Mesenchymal stem cell (in vitro differentiated cells and primary cell): Measurements from ENCODE around the gene SEMA3C.
A peak's percentile ranks its signal among the peaks of the same experiment; 100 is the strongest.

Experiments
- DNase-seq: peaks from one replicate; pipeline ENCODE4 v3.0.0-alpha.2; 2013
- H2AFZ ChIP-seq: one replicate; pipeline ENCODE4 v1.6.1; 2013; ENCODE audit warnings: low read depth, mild to moderate bottlenecking, control low read depth, inconsistent platforms, low read length, moderate library complexity
- H2AK5ac ChIP-seq: 2 replicates; pipeline ENCODE4 v1.6.1; 2013; ENCODE audit warnings: low read length, moderate library complexity, mild to moderate bottlenecking, inconsistent platforms; ENCODE audit not compliant: severe bottlenecking
- H2BK120ac ChIP-seq: one replicate; pipeline ENCODE4 v1.6.1; 2013; ENCODE audit warnings: low read depth, mild to moderate bottlenecking, inconsistent platforms, low read length, moderate library complexity
- H2BK12ac ChIP-seq, 2 experiments: one replicate each; pipeline ENCODE4 v1.6.1; 2013; ENCODE audit warnings: inconsistent platforms in 2 of 2, low read length in 2 of 2, mild to moderate bottlenecking in 2 of 2, moderate library complexity in 2 of 2, control low read depth in 1 of 2
- H2BK15ac ChIP-seq: one replicate; pipeline ENCODE4 v1.6.1; 2013; ENCODE audit warnings: mild to moderate bottlenecking, low read depth, inconsistent platforms; ENCODE audit not compliant: poor library complexity, severe bottlenecking
- H2BK5ac ChIP-seq: 2 replicates; pipeline ENCODE4 v1.6.1; 2013; ENCODE audit warnings: low read depth, mild to moderate bottlenecking, low read length, control low read depth, inconsistent platforms; ENCODE audit not compliant: poor library complexity, severe bottlenecking
- H3K14ac ChIP-seq, 2 experiments: one replicate each; pipeline ENCODE4 v1.6.1; 2013; ENCODE audit warnings: inconsistent platforms in 2 of 2, low read length in 2 of 2, control low read depth in 1 of 2, mild to moderate bottlenecking in 1 of 2, moderate library complexity in 1 of 2
- H3K18ac ChIP-seq, 2 experiments: one replicate each; pipeline ENCODE4 v1.6.1; 2013; ENCODE audit warnings: inconsistent platforms in 2 of 2, low read length in 2 of 2, control low read depth in 1 of 2, low read depth in 1 of 2, mild to moderate bottlenecking in 1 of 2
- H3K23ac ChIP-seq, 2 experiments: one replicate each; pipeline ENCODE4 v1.6.1; 2013; ENCODE audit warnings: inconsistent platforms in 2 of 2, low read length in 2 of 2, mild to moderate bottlenecking in 2 of 2, moderate library complexity in 2 of 2, control low read depth in 1 of 2
- H3K27ac ChIP-seq: 2 replicates; pipeline ENCODE4 v1.5.1; 2013; ENCODE audit warnings: mild to moderate bottlenecking, moderate library complexity, low read length, control low read depth, inconsistent platforms; ENCODE audit not compliant: poor library complexity, severe bottlenecking
- H3K27me3 ChIP-seq, 2 experiments: 2 replicates each; pipeline versions ENCODE4 v1.6.1 to v1.7.0; 2013; ENCODE audit warnings: low read length in 2 of 2, mild to moderate bottlenecking in 2 of 2, moderate library complexity in 2 of 2, control low read depth in 1 of 2, inconsistent platforms in 1 of 2; ENCODE audit not compliant: control insufficient read depth in 1 of 2, insufficient read depth in 1 of 2
- H3K36me3 ChIP-seq, 2 experiments: 2 replicates each; pipeline versions ENCODE4 v1.6.1 to v1.7.0; 2013; ENCODE audit warnings: low read length in 2 of 2, control low read depth in 1 of 2, inconsistent platforms in 1 of 2, low read depth in 1 of 2, mild to moderate bottlenecking in 1 of 2; ENCODE audit not compliant: insufficient read depth in 2 of 2, control insufficient read depth in 1 of 2
- H3K4ac ChIP-seq, 2 experiments: one replicate each; pipeline ENCODE4 v1.6.1; 2013; ENCODE audit warnings: inconsistent platforms in 2 of 2, low read length in 2 of 2, mild to moderate bottlenecking in 2 of 2, moderate library complexity in 2 of 2, control low read depth in 1 of 2, low read depth in 1 of 2
- H3K4me1 ChIP-seq: 2 replicates; pipeline ENCODE4 v1.6.1; 2013; ENCODE audit warnings: low read depth, low read length, control low read depth; ENCODE audit not compliant: control insufficient read depth, insufficient read depth
- H3K4me2 ChIP-seq: 2 replicates; pipeline ENCODE4 v1.6.1; 2013; ENCODE audit warnings: low read length, mild to moderate bottlenecking, inconsistent platforms; ENCODE audit not compliant: poor library complexity, severe bottlenecking
- H3K4me3 ChIP-seq, 2 experiments: 2 replicates each; pipeline versions ENCODE4 v1.5.1 to v1.7.0; 2013; ENCODE audit warnings: low read length in 2 of 2, mild to moderate bottlenecking in 2 of 2, control low read depth in 1 of 2, low read depth in 1 of 2; ENCODE audit not compliant: insufficient read depth in 1 of 2
- H3K79me1 ChIP-seq: replicated peaks from 2 replicates; pipeline ENCODE4 v1.6.1; 2013; ENCODE audit warnings: mild to moderate bottlenecking, control low read depth, low read length, inconsistent platforms; ENCODE audit not compliant: poor library complexity, severe bottlenecking
- H3K9ac ChIP-seq: 2 replicates; pipeline ENCODE4 v1.7.0; 2013; ENCODE audit warnings: mild to moderate bottlenecking, low read length, moderate library complexity
- H3K9me3 ChIP-seq: 2 replicates; pipeline ENCODE4 v1.7.0; 2013; ENCODE audit warnings: mild to moderate bottlenecking, low read length; ENCODE audit not compliant: control insufficient read depth
- H4K8ac ChIP-seq: one replicate; pipeline ENCODE4 v1.6.1; 2013; ENCODE audit warnings: inconsistent platforms, mild to moderate bottlenecking, low read length, moderate library complexity
- H4K91ac ChIP-seq: one replicate; pipeline ENCODE4 v1.6.1; 2013; ENCODE audit warnings: mild to moderate bottlenecking, low read length, inconsistent platforms
- WGBS: methylation state at CpG from one replicate; pipeline ENCODE4 v1.1.7; 2013; ENCODE audit warnings: mixed read lengths; 5-methylcytosine and 5-hydroxymethylcytosine counted together

Gene SEMA3C

GRCh38 chr7:80896906-80897598, 21.8 kb downstream of the SEMA3C start:
- peaks cover 5% of the 10 kb centered on the region for H3K79me1 ChIP-seq
- DNase-seq = no peak
- H3K23ac ChIP-seq = no peak overlapping the region
- H3K27ac ChIP-seq = peak overlapping the region; percentile 79
- no peak overlapping the region for H2BK5ac ChIP-seq
- H3K14ac ChIP-seq = no peak overlapping the region
- H2BK120ac ChIP-seq = no peak overlapping the region
- no peaks in the 10 kb centered on the region for H3K9me3 ChIP-seq
- no peak overlapping the region for H3K18ac ChIP-seq
- no peak overlapping the region for H2AFZ ChIP-seq
- H3K4me3 ChIP-seq = no peak overlapping the region
- H3K27me3 ChIP-seq = no peaks in the 10 kb centered on the region
- peak overlapping the region; percentile 37 for H3K4me2 ChIP-seq
- H4K8ac ChIP-seq = peak overlapping the region; percentile 77
- H2AK5ac ChIP-seq = peak overlapping the region; percentile 96
- H3K4ac ChIP-seq = no peak overlapping the region
- peak overlapping the region in 1 of 2 experiments; percentile 54 for H2BK12ac ChIP-seq
- peak overlapping the region; percentile 39 for H4K91ac ChIP-seq
- no peak overlapping the region for H2BK15ac ChIP-seq
- H3K9ac ChIP-seq = no peak overlapping the region
- H3K36me3 ChIP-seq = peaks cover 9 to 83% of the 10 kb centered on the region in 2 experiments
- H3K4me1 ChIP-seq = peaks cover 6% of the 10 kb centered on the region
- WGBS = 98% methylated on average over 6 of the region's 7 CpGs

GRCh38 chr7:80895056-80895455, 23.8 kb downstream of the SEMA3C start:
- Histone ChIP-seq H3K4me2 (no peak overlapping the region), H3K18ac (no peak overlapping the region), H3K14ac (no peak overlapping the region), H2BK120ac (no peak overlapping the region), H3K23ac (no peak overlapping the region), H3K4me3 (no peak overlapping the region), H3K9ac (no peak overlapping the region), H4K8ac (no peak overlapping the region), H3K36me3 (peaks cover 6 to 76% of the 10 kb centered on the region in 2 experiments), H2AK5ac (no peak overlapping the region), H2BK15ac (no peak overlapping the region), H2BK5ac (no peak overlapping the region), H2AFZ (no peak overlapping the region), H3K27ac (peak overlapping the region; percentile 56), H3K4ac (no peak overlapping the region), H3K27me3 (no peaks in the 10 kb centered on the region), H3K9me3 (no peaks in the 10 kb centered on the region), H3K4me1 (peaks cover 5% of the 10 kb centered on the region), H4K91ac (no peak overlapping the region), H3K79me1 (peaks cover 4% of the 10 kb centered on the region), H2BK12ac (no peak overlapping the region)
- WGBS = 97% methylated on average over 3 of the region's 4 CpGs
- no peak for DNase-seq

- Histone ChIP-seq H2AFZ (no peak overlapping the region), H2AK5ac (peak overlapping the region; percentile 77), H3K27me3 (no peaks in the 10 kb centered on the region), H3K27ac (no peak overlapping the region), H2BK15ac (no peak overlapping the region), H3K9me3 (no peaks in the 10 kb centered on the region), H2BK120ac (no peak overlapping the region), H4K8ac (no peak overlapping the region), H3K4me2 (no peak overlapping the region), H2BK5ac (no peak overlapping the region), H3K4me3 (no peak overlapping the region), H3K36me3 (peaks cover 7 to 79% of the 10 kb centered on the region in 2 experiments), H3K4me1 (peaks cover 3% of the 10 kb centered on the region), H3K4ac (peak overlapping the region in 1 of 2 experiments; percentile 69), H3K9ac (peak overlapping the region; percentile 46), H3K23ac (no peak overlapping the region), H3K79me1 (peaks cover 5% of the 10 kb centered on the region), H2BK12ac (peak overlapping the region in 1 of 2 experiments; percentile 63), H3K14ac (no peak overlapping the region), H3K18ac (no peak overlapping the region), H4K91ac (no peak overlapping the region)
- WGBS = 96% methylated on average over 3 of the region's 3 CpGs
- no peak for DNase-seq
Measured at GRCh38 chr7:80891259-80891544, 27.6 kb downstream of the SEMA3C start.

GRCh38 chr7:80890426-80891258, 28.2 kb downstream of the SEMA3C start:
- no peak overlapping the region for H4K91ac ChIP-seq
- H3K9me3 ChIP-seq = no peaks in the 10 kb centered on the region
- peak overlapping the region; percentile 46 for H3K9ac ChIP-seq
- no peaks in the 10 kb centered on the region for H3K27me3 ChIP-seq
- peaks cover 7 to 80% of the 10 kb centered on the region in 2 experiments for H3K36me3 ChIP-seq
- peak overlapping the region in 1 of 2 experiments; percentile 63 for H2BK12ac ChIP-seq
- no peak overlapping the region for H2BK5ac ChIP-seq
- no peak overlapping the region for H2BK15ac ChIP-seq
- peak overlapping the region in 1 of 2 experiments; percentile 11 for H3K4me3 ChIP-seq
- H2AFZ ChIP-seq = no peak overlapping the region
- H3K18ac ChIP-seq = no peak overlapping the region
- peak overlapping the region; percentile 77 for H2AK5ac ChIP-seq
- no peak overlapping the region for H3K23ac ChIP-seq
- H4K8ac ChIP-seq = no peak overlapping the region
- H3K27ac ChIP-seq = no peak overlapping the region
- 78% methylated on average over 1 of the region's 4 CpGs for WGBS
- H3K79me1 ChIP-seq = peaks cover 5% of the 10 kb centered on the region
- H2BK120ac ChIP-seq = no peak overlapping the region
- H3K14ac ChIP-seq = no peak overlapping the region
- no peak overlapping the region for H3K4me2 ChIP-seq
- peak; percentile 11 for DNase-seq
- peak overlapping the region in 1 of 2 experiments; percentile 69 for H3K4ac ChIP-seq
- peaks cover 3% of the 10 kb centered on the region for H3K4me1 ChIP-seq
